HL-60 (cell line): ENCODE results near the gene NINJ2.

Experiments used
- DNase-seq, 2 experiments: peaks; one replicate each; pipeline ENCODE4 v3.0.0-alpha.2; 2010 to 2020; ENCODE audit warnings: low read depth in 1 of 2, low spot score in 1 of 2
- H3K27ac ChIP-seq: fragments of 250-450 bp; sonication (Bioruptor Pico); replicated peaks from 2 replicates; pipeline ENCODE4 v1.5.1; 2020; ENCODE audit warnings: mild to moderate bottlenecking, moderate library complexity
- H3K27me3 ChIP-seq: fragments of 250-450 bp; sonication (Bioruptor Pico); 2 replicates; pipeline ENCODE4 v1.5.1; 2021; ENCODE audit warnings: mild to moderate bottlenecking, moderate library complexity; ENCODE audit not compliant: insufficient read depth, poor library complexity, severe bottlenecking
- H3K4me3 ChIP-seq: replicated peaks from 2 replicates; pipeline ENCODE4 v1.5.1; 2011; ENCODE audit warnings: mild to moderate bottlenecking, control low read depth, low read length; ENCODE audit not compliant: insufficient read depth
- CTCF ChIP-seq: IDR thresholded peaks from one replicate; pipeline ENCODE4 v1.5.1; 2011; ENCODE audit warnings: low read length, control low read depth, inconsistent platforms; ENCODE audit not compliant: insufficient read depth
- GABPA ChIP-seq: IDR thresholded peaks from 2 replicates; pipeline ENCODE4 v1.6.1; 2012; ENCODE audit warnings: low read depth
- POLR2AphosphoS5 ChIP-seq: IDR thresholded peaks from 2 replicates; pipeline ENCODE4 v1.6.1; 2012; ENCODE audit warnings: low read depth
- REST ChIP-seq: IDR thresholded peaks from 2 replicates; pipeline ENCODE4 v1.6.1; 2012; ENCODE audit warnings: low read depth; ENCODE audit not compliant: insufficient replicate concordance
- SPI1 ChIP-seq: IDR thresholded peaks from 2 replicates; pipeline ENCODE4 v1.6.1; 2012; ENCODE audit warnings: low read depth, mild to moderate bottlenecking, borderline replicate concordance

The NINJ2 gene

GRCh38 chr12:572532-572899 is 90.7 kb downstream of the NINJ2 start:
- no peak overlapping the region for H3K27ac ChIP-seq
- H3K27me3 ChIP-seq: no peaks in the 10 kb centered on the region
- H3K4me3 ChIP-seq: no peak overlapping the region
- no peak for DNase-seq
- no peak for TF ChIP-seq REST
- TF ChIP-seq POLR2AphosphoS5: no peak
- TF ChIP-seq GABPA: no peak
- no peak for TF ChIP-seq CTCF
- no peak for TF ChIP-seq SPI1

GRCh38 chr12:571795-572531 is 91.3 kb downstream of the NINJ2 start:
- Histone ChIP-seq H3K27me3 (no peaks in the 10 kb centered on the region), H3K27ac (no peak overlapping the region)
- DNase-seq: no peak

More at GRCh38 chr12:571795-572531, 91.3 kb downstream of the NINJ2 start:
- TF ChIP-seq REST: no peak
- TF ChIP-seq GABPA: no peak
- no peak for TF ChIP-seq SPI1
- no peak for TF ChIP-seq CTCF
- no peak for TF ChIP-seq POLR2AphosphoS5
- no peak overlapping the region for H3K4me3 ChIP-seq
